HG03097 (cell line): ENCODE measurements around the gene DAB2IP.

ENCODE experiments used
- ATAC-seq: cut with Tn5 transposase; IDR thresholded peaks from one replicate; pipeline ENCODE4 v1.9.1; 2021; ENCODE audit not compliant: unreplicated experiment, low FRiP score

Gene DAB2IP

DNA sequence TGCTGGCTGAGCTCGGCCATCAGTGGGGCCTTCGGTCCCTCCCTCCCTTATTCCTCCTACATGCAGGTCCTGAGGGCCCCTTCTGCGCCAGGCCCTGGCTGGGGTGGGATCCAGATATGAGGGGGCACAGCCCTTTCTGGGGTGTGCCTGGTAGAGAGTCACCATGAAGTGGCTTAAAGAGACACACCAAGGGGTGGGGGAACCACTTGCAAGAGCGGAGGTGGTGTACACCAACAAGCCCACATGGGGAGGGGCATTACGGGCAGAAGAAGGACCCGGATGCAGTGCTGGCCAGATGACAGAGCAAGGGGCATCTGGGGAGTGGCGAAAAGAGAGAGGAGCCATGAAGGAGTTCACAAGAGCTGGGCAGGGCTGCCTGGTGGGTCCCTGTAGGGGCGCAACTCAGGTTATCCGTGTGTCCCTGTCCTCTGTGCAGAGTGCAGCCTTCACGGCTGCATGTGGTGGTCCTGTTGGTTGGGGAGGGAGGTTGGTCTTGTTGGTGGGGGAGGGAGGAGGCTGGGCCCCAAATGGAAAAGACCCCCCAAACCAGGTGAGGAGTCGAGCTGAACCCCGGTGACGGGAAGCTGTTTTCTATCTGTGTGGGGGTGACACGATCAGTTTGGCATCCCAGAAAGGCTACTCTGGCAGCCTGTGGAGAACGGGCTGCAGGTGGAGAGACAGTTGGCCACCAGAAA, 158.1 kb downstream of the DAB2IP start:
- ATAC-seq = no peak

DNA sequence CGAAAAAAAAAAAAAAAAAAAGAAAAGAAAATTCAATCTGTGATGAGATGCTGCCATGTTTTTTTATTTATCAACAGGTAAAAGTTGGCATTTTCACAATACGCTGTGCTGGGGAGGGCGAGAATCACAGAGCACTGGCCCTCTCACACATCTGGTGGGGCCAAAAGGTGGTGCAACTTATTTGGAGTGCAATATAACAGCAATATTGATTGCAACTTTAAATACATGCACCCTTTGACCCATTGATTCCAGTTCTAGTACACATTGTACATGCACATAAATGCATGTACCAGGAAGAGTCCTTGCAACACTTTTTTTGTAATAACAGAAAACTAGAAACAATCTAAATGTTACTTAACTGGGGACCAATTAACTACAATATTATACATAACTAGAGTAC, 159.1 kb downstream of the DAB2IP start:
- no peak for ATAC-seq

DNA sequence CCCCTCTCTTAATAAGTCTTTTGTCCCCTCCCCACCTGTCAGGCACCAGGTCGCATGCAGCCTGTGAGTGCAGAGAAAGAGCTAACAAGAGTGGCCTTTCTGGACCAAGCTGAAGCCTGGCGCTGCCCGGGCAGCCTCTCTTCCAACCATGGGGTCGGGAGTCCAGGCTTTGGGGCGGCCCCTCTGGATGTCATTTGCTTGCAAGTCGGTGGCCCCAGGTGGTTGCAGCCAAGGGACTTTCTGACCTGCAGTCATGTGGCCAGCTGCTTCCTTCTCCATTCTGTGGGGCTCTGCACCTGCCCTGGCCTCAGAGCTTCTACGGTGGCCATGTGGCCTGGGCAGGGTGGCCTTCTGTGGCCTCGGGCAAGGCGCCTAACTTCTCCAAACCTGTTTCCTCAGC, 159.7 kb downstream of the DAB2IP start:
- no peak for ATAC-seq

DNA sequence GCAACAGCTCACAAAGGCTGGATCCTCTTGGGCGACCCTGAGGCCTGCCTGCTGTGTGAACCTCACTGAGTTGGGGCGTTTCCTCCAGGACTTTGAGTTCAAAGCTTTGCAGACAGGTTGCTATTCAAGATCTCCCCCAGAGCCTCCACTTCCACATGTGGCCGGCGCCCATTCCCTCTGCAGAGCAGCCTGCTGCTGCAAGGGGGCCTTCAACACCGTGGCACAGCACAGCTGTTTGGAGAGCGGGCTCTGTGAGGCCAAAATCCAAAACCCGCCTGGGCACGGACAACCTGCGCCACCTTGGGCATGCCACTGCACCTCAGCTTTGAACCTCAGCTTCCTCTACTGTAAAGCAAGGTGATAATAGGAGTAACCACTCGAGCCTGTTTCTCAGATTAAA, 160.3 kb downstream of the DAB2IP start:
- no peak for ATAC-seq

DNA sequence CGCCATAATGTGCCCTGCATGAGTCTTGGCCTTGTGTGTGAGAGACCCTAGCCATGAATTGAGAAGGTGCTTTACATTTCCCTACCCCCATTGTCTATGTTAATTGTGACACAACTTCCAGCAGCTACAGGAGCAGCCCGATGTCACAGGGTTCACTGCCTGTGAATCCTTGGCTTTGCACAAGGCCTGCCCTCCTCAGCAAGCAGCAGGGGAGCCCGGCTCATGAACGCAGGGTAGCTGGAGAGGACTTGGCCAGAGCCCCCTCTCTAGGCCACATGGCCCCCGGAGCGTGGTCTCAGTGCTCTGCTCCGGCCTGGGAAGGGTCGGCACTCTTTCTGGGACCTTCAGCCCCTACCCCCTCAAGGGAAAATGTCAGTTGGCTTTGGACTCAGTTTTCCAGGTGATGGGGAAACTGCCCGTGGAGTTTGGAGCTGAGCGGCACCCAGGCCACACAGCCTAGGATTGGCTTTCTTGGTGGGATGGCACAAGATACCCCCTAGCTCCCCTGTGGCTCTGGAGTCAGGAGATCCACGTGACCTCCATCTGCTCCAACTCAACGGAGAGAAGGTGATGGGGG, 160.8 kb downstream of the DAB2IP start:
- ATAC-seq = no peak

DNA sequence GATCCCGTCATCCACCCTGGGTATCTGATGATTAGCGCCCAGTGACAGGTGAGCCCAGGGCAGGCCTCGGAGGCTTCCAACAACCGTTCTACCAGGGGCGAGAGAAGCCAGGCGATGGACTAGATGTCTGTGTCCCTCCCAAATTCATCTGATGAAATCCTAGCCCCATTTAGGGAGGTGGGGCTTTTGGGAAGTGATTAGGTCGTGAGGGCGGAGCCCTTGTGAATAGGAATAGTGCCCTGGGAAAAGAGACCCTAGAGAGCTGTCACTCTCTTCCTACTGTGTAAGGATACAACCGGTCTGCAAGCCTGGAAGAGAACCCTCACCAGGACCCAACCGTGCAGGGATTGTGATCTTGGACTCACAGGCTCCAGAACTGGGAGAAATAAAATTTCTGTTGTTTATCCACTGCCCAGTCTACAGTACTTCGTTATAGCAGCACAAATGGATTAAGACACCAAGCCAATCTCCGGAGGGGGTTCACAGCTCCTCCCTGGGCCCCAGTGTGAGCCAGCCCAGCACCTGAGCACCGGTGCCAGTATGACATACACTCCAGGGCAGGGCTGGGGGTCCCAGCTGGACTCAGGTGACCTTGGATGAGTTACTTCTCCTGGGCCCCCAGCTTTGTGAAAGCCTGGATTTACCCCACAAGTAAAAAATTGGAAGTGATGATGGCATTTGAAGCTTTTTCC, 162.2 kb downstream of the DAB2IP start:
- no peak for ATAC-seq

DNA sequence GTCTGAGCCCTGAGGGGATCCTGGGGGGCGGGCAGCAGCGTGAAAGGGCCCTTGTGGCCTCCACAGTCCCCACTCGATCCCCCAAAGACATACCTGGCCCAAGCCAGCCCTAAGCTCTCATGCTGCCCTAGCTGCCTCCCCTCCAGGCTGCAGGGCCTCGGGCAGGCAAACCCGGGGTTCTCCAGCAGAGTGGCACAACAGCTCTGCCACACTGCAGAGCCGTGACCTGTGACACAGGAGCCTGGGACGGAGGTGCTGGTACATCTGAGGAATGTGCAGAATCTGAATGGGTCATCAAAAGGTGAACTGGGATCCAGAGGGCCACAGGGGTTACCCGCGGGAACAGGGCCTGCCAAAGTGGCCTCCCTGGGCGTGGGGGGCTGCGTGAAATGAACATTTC, 163.2 kb downstream of the DAB2IP start:
- no peak for ATAC-seq

DNA sequence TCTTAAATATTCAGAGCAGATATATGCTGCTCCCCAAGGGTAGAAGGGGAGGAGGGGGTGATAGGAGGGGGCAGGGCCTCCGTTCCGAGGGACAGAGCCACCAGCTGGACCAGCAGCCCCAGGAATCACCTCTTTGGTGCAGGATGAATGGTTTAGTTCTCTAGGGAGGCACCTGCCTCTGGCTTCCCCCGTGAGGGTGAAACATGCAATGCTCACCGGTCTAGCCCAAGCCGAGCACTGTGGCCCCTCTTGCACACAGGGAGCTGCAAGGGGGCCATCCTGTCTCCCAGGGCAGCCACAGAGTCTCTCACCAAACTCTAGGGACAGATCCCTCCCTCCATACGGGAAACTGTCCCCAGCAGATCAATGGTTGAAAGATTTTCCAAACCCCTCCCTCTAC, 163.7 kb downstream of the DAB2IP start:
- no peak for ATAC-seq

DNA sequence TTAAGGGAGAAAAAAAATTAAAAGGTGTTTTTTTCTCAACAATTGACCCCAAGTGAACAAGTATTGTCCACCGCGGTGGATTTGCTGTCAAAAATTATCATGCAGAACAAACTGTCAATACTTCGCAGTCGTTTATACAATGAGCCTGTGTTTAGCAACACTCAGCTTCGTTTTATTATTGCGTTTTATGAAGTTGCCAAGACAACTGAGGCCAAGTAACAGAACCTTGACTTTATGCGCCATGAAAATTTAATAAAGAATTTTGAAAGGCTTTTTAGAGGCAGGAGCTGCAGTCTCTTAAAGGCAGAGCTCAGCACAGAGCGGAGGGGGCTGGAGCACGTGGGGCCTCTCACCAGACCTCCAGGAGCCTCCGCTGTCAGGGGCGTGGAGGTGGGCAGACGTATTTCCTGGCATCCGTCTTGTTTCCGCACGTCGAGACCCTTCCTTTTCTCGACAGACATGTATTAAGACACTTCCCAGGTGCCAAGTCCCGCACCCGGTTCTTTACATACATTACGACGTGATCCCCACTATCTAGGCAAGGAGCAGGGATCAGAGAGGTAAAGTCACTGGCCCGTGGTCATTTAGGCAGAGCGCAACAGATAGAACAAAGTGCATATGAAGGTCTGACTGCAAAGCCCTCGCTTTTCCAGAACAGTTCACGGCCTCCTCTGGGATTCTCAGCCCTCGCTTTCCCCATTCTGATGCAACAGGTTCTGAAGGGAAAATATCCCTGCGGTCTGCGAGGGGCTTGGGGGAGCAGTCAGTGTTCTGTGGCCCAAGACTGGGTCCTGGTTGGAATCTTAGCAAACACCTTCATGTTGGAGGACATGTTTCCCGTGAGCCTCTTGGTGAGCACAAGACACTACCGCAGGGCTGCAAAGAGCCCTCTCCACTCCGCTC, 164.4 kb downstream of the DAB2IP start:
- no peak for ATAC-seq

DNA sequence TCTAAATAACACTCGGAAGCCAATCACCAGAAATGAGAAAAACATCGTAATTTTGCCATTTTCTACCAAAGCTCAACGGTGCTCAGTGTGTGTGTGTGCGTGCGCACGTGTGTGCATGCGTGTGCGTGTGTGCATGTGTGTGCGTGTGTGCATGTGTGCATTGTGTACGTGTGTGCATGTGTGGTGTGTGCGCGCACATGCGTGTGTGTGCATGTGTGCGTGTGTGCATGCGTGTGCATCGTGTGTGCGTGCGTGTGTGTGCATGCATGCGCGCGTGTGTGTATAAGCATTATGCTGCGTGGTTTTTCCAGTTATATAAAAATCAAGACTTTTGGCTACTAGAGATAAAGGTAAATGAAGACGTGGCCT, 165.0 kb downstream of the DAB2IP start:
- ATAC-seq = no peak

DNA sequence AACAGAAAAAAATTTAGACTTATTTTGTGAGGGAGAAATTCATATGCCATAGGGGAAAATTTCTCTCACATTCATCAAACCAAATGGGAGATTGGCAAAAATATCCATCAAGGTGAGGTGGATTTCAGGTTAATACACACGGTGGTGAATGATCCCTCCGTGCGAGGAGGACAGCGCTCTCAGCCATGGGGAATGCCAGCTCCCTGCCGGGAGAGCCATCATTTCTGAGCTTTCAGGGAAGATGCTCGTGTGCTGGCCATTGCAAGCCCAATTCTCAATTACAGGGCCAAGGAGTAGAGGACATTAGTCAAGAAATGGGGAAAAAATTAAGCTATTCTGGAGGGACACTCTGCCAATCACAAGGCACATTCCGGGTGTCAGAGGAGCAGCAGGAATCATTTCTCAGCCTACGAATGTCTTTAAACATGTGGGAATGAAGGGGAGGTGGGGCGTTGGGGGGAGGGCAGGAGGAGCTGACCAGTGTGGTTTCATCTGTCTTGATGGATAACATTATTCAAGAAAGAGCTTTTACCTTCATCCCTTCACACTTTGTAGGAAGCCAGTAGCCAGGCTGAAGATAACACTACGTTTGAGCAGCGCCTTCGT, 165.5 kb downstream of the DAB2IP start:
- no peak for ATAC-seq

DNA sequence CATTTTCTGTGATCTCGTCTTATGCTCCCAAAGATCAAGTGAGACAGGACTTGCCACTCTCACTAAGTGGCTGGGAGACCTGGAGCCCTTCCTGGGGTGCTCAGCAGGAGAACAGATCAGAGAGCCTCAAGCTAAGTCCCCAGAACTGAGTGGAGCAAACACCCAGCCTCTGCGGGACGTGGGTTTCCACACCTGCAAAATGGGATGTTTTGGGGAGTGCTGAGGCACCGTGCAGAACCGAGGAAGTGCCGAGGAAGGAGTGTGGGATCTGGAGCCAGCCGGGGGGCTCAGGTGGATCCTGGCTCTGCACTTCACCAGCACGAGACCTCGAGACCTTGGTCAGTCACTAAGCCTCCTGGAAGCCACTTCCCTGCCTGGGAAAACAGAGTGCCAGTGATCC, 166.0 kb downstream of the DAB2IP start:
- ATAC-seq = no peak

DNA sequence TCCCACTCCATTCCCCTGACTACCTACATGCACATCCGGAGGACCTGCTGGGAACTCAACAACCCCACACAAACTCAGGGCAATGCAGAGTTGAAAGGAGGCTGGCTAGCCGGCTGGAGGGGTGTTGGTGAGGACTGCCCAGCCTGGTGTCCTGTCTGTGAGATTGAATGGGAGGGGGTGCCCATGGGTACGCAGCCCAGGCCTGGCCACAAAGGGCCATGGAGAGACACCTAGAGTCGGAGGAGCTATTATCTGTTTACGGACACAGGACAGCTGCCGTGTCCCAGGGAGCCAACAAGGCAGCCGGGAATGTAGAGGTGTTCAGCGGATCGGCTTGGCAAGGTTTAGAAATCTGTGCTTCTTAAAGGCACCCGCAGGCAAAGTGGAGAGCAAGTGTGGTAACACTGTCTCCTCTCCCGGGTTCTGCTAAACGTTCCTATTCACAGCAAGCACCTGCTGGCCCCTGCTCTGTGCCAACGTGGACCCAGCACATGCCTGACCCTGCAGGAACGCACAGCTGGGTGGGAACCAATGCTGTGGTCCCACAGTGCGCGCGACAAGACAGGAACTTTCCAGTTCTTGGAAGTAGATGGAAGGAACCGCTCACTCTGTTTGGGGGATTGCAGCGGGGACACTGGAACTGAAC, 166.7 kb downstream of the DAB2IP start:
- no peak for ATAC-seq

DNA sequence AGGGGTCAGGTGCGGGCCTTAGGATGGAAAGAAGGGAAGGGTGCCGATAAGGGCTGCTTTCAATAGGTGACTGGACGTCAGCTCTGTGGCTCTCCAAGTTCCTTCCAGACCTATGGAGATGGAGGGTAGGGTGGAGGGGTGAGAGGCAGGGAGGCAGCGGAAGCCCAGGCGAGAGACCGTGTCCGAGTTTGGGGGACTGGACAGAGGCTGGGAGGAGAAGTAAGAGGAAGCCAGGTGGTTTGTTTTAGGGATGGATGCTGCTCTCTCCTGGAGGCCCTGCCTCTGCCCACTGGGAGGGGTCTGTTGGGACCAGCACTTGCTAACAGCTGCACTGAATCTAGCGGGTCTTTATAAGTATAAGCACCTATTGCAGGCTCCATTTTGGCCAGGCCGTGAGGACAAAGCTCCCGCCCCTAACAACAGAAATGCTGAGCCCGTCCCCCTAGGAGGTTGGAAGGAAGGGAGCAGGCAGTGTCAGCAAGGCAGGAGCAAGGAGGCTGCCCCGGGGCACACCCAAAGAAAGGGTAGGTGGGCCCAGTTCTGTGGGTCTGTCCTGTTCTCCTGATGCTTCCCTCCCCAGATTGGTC, 167.5 kb downstream of the DAB2IP start:
- no peak for ATAC-seq

DNA sequence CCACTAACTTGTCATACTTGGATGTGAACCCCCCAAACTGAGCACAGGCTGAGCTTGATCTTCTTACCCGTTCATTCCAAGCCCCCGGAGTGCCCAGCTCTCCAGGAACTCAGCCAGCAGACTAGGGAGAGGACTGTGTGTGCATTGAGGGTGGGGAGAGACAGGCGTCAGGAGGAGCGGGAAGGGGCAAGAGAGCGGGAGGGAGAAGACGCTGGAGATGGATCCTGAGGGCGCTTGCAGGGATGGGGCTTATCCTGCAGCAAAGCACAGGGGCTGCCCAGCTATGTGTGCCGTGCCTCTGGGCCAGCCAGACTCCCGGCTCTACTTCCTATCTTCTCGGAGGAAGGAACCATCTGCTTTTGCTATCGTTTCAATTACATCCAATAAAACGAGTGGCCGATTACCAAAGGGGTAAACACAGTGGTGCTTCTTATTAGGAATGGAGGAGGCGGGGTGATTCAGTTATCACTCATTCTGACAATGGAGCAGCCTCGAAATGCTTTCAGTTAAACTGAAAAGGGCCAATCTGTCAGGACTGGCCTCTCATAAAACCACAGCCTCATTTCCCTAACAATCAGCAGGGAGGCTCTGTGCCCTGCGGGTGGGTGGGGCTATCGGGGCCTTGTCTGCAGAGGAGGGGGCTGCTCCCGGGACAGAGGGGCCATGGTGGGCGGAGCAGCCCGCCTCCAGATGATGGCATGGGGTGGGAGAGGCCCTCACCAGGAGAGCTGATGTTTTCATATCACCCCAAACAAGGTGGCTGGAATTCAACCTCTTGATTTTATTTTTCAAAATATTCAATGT, 168.2 kb downstream of the DAB2IP start:
- ATAC-seq = no peak

DNA sequence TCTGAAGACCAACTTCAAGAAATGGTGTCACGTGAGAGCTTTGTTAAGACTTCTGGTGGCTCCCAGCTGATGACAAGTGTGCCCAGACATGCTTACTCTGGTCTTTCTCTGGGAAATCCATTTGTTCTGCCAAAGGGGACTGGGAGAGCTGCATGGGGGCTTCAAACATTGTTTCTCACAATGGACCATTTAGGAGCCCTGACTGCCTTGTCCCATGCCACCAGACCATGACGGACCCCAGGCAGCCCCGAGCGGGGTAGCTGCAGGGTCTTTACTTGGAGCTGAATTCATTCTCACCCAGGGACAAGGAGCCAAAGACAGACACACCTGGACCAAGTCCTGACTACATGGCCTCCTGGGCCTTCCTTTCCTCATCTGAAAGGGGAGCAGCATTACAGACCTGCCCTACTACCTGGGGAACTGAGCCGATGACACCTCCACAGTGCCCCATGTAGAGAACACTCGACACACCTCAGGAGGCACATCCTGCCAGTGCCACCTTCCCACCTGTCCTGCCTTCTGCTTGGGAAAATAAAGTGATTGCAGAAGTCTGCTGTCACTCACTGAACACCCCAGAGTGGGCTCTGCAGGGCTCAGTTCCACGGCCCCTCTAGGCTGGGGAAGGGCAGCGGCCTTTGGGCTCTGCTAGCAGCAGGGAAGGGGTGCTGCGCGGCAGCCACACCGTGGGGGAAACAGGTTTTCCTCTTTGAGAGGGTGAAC, 169.0 kb downstream of the DAB2IP start:
- ATAC-seq = no peak

DNA sequence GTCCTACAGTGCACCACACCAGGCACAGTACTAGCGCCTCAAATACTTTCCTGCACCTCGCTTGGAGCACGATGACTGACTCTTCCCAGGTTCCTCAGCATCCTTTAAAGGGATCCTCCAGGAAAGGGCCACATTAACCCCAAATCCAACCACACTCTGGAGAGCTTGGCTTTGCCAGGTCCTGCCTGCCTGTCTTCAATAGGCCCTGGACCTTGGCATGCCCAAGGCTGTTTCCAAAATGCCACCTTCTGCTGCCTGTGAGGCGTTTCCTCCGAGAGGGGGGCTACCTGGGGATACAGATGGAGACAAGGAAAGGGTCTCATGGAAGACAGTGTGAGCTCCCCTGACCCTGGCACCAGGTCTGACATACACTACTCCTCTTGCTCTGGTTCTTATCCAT, 169.9 kb downstream of the DAB2IP start:
- no peak for ATAC-seq
